Endothelial cell (in vitro differentiated cells): Measurements from ENCODE around the gene TFDP1. TPM values are rescaled to one million over a fixed set of nuclear protein-coding genes. Genes with fewer than 3 reads are reported as not detected.

ENCODE experiments used
- DNase-seq: peaks from one replicate; pipeline ENCODE4 v3.0.0; 2021; ENCODE audit warnings: low spot score
- H3K27ac Mint-ChIP-seq: one replicate; pipeline ENCODE4 v1.8.0; 2021; ENCODE audit warnings: mixed read lengths, inconsistent platforms; ENCODE audit not compliant: unreplicated experiment
- H3K27me3 Mint-ChIP-seq: one replicate; pipeline ENCODE4 v1.8.0; 2021; ENCODE audit warnings: mild to moderate bottlenecking, moderate library complexity, mixed read lengths, inconsistent platforms; ENCODE audit not compliant: unreplicated experiment
- H3K36me3 Mint-ChIP-seq: one replicate; pipeline ENCODE4 v1.8.0; 2021; ENCODE audit warnings: mild to moderate bottlenecking, low read depth, mixed read lengths, inconsistent platforms; ENCODE audit not compliant: unreplicated experiment
- H3K4me1 Mint-ChIP-seq: one replicate; pipeline ENCODE4 v1.8.0; 2021; ENCODE audit warnings: mild to moderate bottlenecking, mixed read lengths, inconsistent platforms; ENCODE audit not compliant: unreplicated experiment
- H3K4me3 Mint-ChIP-seq: one replicate; pipeline ENCODE4 v1.8.0; 2021; ENCODE audit warnings: mild to moderate bottlenecking, mixed read lengths, inconsistent platforms; ENCODE audit not compliant: unreplicated experiment
- H3K9me3 Mint-ChIP-seq: one replicate; pipeline ENCODE4 v1.8.0; 2021; ENCODE audit warnings: mixed read lengths, inconsistent platforms; ENCODE audit not compliant: unreplicated experiment
- CTCF ChIP-seq: fragments of 200-600 bp; sonication (generic); IDR thresholded peaks from one replicate; pipeline ENCODE4 v1.5.0; 2021; ENCODE audit warnings: antibody characterized with exemption; ENCODE audit not compliant: unreplicated experiment
- total RNA-seq: library from RNA; stranded (reverse); fragmentation: NEBNext Ultra II Directional; extraction: Animal tissue kit (Norgen Biotek cat#: 25700); gene quantifications from one replicate; pipeline ENCODE4 v1.2.1, GENCODE V29; 2021; ENCODE audit not compliant: unreplicated experiment

TFDP1 gene
- total RNA-seq, 1 donor from 2014 or later: 65.8 TPM

- no peaks in the 10 kb centered on the region for H3K9me3 Mint-ChIP-seq
- no peak for DNase-seq
- H3K27me3 Mint-ChIP-seq: peaks cover 7% of the 10 kb centered on the region
- H3K4me1 Mint-ChIP-seq: peaks cover 6% of the 10 kb centered on the region
- H3K27ac Mint-ChIP-seq: no peak overlapping the region
- peaks cover 3% of the 10 kb centered on the region for H3K36me3 Mint-ChIP-seq
- TF ChIP-seq CTCF: no peak
- no peak overlapping the region for H3K4me3 Mint-ChIP-seq
Measured at GRCh38 chr13:113565526-113566226, 18.9 kb upstream of the TFDP1 start.

- Mint-ChIP-seq H3K9me3 (no peaks in the 10 kb centered on the region), H3K27me3 (peaks cover 6% of the 10 kb centered on the region), H3K4me3 (no peak overlapping the region), H3K4me1 (peaks cover 1% of the 10 kb centered on the region), H3K36me3 (peaks cover 2% of the 10 kb centered on the region), H3K27ac (no peak overlapping the region)
- DNase-seq: no peak
- TF ChIP-seq CTCF: no peak
Measured at GRCh38 chr13:113566227-113566561, 18.4 kb upstream of the TFDP1 start.

- TF ChIP-seq CTCF: no peak
- Mint-ChIP-seq H3K36me3 (no peaks in the 10 kb centered on the region), H3K27me3 (peaks cover 4% of the 10 kb centered on the region), H3K9me3 (no peaks in the 10 kb centered on the region), H3K4me1 (peaks cover 8% of the 10 kb centered on the region), H3K27ac (no peak overlapping the region), H3K4me3 (no peak overlapping the region)
- no peak for DNase-seq
Measured at GRCh38 chr13:113567681-113568080, 16.9 kb upstream of the TFDP1 start.

- no peak for DNase-seq
- H3K27me3 Mint-ChIP-seq: no peaks in the 10 kb centered on the region
- peaks cover 8% of the 10 kb centered on the region for H3K4me1 Mint-ChIP-seq
- H3K9me3 Mint-ChIP-seq: no peaks in the 10 kb centered on the region
- no peaks in the 10 kb centered on the region for H3K36me3 Mint-ChIP-seq
- no peak overlapping the region for H3K4me3 Mint-ChIP-seq
- TF ChIP-seq CTCF: no peak
- H3K27ac Mint-ChIP-seq: no peak overlapping the region
Measured at GRCh38 chr13:113573065-113573464, 11.5 kb upstream of the TFDP1 start.

- Mint-ChIP-seq H3K4me3 (no peak overlapping the region), H3K9me3 (no peaks in the 10 kb centered on the region), H3K4me1 (peaks cover 7% of the 10 kb centered on the region), H3K27ac (no peak overlapping the region), H3K36me3 (no peaks in the 10 kb centered on the region), H3K27me3 (peaks cover 2% of the 10 kb centered on the region)
- DNase-seq: no peak
- TF ChIP-seq CTCF: no peak
Measured at GRCh38 chr13:113576597-113576996, 8.0 kb upstream of the TFDP1 start.
